ENCODE data around the gene WNT10A.

- TF ChIP-seq CTCF (IDR thresholded peaks at IDR 0.05): no peak
- no peak for TF ChIP-seq POLR2A (IDR thresholded peaks at IDR 0.05)
Measured at GRCh38 chr2:218851286-218851685, 29.4 kb upstream of the WNT10A start.
